Measurements from ENCODE around the gene ANKS1B.
"Not testable (repeated sequence)": the region's sequence is repeated elsewhere in the genome, so short reads cannot be mapped to it uniquely, and the experiment has no call there.

The ANKS1B gene

GRCh38 chr12:99334285-99335056, 650.3 kb downstream of the ANKS1B start:
- DNase-seq, result no peak

DNA sequence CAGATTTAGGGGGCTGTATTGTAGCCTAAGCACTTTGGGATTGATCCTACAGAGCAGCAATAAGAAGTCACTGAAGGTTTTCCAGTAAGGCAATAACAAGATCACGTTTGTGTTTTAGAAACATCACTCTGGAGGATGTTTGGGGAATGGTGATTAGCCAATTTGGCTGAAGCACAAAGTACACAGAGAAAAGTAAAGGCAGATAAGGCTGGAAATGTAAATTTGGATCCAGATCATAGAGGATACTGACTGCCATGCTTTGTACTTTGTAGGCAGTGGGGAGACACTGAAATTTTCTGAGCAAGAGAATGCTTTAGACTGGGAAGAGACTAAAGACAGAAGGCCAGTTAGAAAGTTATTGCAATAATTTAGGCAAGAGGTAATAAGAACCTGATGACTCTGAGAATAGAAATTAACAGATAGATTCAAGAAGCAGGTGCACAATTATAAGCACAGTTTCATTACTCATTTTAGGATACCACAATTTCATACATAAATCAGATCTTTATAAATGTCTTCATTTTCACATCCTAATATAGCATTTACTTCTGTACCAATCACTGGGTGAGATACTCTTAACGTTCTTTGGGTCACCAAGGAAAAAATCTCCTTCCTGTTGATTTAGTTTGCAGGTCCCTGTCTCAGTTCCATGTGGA, 651.7 kb downstream of the ANKS1B start:
- DNase-seq, result no peak

- no peak for DNase-seq
Observed at GRCh38 chr12:99330216-99330615, 654.5 kb downstream of the ANKS1B start.

- not testable (repeated sequence) for DNase-seq
Observed at GRCh38 chr12:99321210-99321609, 663.5 kb downstream of the ANKS1B start.

GRCh38 chr12:99311373-99311772, 673.4 kb downstream of the ANKS1B start:
- DNase-seq, result no peak

- no peak for DNase-seq
Observed at GRCh38 chr12:99309812-99310211, 674.9 kb downstream of the ANKS1B start.

GRCh38 chr12:99302874-99303273, 681.9 kb downstream of the ANKS1B start:
- DNase-seq, result no peak

DNA sequence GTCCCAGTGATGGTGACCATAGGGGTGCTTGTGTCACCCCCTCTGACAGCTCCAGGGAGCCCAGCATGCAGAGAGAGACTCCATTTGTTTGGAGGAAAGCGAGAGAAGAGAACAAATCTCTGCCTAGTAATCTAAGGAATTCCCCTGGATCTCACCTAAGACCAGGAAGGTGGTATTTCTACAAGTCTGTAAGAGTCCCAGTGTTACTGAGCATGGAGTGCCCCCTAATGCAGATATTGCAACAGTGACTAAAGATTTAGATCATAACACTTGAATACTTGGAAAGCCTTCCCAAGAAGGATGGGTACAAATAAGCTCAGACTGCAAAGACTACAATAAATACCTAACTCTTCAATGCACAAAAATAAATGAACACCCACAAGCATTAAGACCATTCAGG, 697.6 kb downstream of the ANKS1B start:
- DNase-seq, result no peak

GRCh38 chr12:99284161-99284560, 700.6 kb downstream of the ANKS1B start:
- no peak for DNase-seq

DNA sequence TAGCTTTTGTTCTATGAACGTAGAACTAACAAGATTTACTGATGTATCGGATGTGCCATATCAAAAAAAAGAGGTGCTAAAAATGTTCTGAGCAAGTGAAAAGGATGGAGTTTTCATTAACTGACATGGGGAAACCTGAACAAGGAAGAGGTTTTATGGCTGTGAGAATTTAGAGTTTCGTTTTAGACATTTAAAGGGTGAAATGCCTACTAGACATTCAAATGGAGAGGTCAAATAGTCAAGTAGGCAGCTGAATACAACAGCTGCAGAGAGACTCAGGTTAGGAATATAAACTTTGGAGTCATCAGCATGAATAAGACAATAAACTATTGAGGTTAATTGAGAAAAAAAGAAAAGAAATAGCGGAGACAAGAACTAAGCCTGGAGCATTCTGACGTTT, 702.1 kb downstream of the ANKS1B start:
- no peak for DNase-seq

DNA sequence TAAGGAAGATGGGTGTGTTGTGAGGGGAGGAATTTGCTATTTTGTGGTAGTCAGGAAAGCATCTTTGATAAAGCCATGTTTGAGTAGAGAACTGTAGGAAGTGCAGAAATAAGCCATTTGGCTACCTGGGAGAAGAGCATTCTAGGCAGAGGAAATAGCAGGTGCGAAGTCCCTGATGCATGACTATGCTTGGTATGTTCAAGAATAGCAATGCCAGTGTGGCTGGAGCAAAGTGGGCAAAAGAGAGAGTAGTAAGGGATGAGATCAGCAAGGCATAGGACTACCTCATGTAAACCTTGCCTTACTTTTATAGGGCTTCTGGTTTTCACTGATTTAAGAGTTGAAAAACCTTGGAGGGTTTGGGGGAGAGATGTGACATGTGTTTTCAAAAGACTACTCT, 702.6 kb downstream of the ANKS1B start:
- no peak for DNase-seq

DNA sequence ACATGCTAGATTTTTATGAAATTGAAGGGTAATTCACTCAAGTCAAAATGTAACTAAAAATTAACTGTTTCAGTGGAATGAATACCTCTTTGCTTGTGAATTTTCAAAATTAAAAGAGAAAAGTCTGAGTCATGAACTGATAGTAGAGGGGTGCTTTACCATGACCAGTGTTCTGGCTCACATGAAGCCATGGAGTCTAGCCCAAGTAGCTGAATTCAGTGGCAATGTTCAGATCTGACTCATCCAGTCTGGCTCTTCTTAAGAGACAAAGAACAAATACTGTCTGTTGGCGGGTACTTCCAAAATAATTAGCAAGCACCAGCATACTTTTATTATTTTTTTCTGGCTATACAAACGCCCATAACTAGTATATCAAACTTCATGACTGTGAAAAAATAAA, 703.5 kb downstream of the ANKS1B start:
- DNase-seq, result no peak

DNA sequence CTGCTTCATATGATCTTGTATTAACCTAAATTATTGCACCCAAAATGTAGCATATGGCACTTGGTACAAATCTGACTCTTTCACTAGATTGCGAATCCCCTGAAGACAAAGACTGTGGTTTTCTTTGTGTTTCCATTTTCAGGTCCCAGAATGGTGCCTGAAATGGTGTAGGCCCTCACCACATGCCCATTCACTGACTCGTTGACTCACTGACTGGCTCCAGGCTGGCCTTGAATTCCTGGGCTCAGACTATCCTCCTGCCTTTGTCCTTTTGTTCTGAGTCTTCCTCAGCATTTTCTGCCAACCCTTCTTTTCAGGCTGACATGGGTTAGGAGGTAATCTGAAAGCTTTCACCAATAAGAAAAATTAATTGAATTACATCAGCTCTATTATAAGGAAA, 705.8 kb downstream of the ANKS1B start:
- no peak for DNase-seq

- DNase-seq, result no peak
Observed at GRCh38 chr12:99277591-99278379, 707.0 kb downstream of the ANKS1B start.

DNA sequence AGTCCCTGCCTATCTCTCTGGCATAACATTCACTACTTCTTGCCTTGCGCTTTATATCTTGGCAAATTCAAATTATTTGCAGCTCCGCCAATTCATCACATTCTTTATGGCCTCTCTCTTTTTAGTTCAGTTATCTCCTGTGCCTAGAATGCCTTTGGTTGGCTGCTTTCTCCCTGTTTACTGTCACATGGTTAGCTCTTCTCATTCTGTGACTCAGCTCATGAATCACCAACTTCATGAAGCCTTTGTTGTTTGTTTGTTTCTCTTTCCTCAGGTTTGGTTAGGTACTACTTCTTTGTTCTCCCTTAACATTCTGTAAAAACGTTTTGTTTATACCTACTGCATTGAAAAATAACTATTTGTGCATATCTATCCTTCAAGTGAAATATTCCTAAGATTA, 713.7 kb downstream of the ANKS1B start:
- DNase-seq, result no peak

DNA sequence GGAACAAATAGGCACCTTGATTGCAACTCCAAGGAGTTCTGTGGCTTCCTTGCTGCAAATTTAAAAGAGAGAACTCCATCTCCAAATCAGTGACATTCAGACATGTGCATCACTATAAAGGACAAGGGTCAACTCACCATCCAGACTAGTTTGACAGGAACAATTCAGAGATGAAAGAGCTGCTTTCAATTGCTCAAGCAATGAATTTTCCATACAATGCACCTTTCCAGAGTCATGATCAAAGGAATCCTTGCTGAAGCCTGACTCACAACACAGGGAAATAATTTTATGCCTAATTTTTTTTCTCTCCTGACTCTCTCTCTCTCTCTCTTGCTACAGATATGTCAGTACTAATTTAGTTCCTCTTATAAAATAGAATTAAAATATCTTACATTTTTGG, 717.7 kb downstream of the ANKS1B start:
- no peak for DNase-seq

DNA sequence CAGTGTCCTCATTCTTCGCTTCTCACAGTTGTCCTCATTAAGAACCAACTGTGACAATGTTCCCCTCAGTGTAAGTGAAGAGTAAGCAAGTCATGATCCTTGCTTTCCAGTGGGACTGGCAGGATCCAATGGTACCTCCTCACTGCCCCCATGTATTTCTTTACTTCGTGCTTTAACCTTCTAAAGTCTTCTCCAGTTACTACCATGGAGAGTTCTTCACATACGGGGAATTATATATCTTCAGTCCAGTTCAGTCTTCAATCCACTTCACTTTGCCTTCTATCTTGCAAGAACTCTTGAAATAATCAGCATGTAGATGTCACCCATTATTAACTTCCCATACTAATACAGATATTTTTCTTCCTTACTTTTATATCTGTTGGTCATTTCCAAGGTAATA, 719.1 kb downstream of the ANKS1B start:
- DNase-seq, result no peak

DNA sequence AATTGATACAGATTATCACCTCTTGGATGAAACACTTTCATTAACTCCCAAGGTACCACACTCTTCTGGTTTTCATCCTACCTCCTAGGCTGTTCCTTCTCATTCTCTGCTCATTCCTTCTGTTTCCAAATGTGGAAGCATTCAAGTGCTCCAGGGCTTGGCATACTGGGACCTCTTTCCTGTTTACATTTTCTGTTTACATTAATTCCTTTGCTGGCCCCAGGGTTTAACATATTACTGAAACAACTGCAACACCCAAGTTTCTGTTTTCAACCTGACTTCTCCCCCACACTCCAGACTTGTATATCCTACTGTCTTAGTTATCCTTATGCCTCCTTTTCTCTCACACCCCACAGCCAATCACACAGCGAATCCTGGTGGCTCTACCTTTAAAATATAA, 723.5 kb downstream of the ANKS1B start:
- DNase-seq, result no peak

- no peak for DNase-seq
Observed at GRCh38 chr12:99260456-99260996, 724.2 kb downstream of the ANKS1B start.

DNA sequence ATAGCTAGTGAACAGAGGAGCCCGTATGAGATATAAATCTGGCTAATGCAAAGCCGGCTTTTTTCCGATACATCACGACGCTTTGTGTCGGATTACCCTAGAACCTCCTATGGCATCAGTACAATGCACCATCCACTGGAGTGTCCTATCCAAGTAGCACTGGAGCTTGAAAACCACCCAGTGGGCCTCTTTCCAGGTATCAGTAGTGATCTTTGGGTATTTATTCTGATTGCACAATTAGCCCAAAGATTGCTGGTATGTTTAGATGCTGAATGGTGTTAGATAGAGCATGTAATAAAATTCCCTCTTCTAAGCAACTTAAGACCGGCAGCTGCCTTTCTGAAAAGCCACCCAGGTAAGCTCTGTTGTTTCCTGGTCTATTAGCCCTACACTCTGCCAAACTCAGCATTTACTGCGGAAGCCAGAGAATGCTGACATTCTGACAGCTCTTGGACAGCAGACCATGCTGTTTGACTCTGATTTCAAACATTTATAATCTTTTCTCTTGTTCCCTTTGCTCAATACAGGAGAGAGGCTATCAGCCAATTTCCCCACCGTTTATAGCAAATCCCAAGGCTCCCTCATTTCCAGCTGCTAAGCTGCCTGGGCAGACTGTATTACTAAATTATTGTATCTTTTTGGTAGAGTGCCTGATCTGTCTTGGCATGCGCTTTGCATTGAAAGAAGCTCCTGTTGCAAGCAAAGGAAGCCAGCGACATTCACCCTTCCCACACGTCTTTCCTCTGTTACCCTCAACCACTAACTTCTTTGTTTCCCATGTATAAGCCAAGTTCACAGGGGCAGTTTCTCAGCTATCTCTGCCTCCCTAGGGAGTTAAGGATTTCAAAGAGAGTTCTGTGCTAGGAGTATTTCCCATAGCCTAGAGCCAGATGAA, 725.4 kb downstream of the ANKS1B start:
- no peak for DNase-seq

DNA sequence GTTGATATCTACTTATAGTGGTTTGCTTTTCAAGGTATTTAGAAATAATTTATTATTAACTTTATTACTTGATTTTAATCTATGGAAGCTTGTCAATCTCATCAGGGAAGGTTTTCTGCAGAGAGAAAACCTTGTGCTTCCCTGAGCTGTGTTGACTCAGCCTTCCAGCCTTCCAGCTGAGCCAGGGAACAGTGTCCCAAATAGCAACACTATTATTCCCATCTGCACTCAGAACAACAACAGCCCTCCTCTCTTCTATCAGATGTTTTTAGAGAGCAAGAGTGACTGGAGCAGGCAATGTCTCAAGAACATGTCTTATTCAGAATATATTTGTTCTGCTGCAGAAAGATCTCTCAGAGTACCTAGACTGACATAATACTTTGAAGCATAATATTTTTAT, 727.1 kb downstream of the ANKS1B start:
- DNase-seq, result no peak

GRCh38 chr12:99253068-99253467, 731.7 kb downstream of the ANKS1B start:
- DNase-seq, result no peak

- no peak for DNase-seq
Observed at GRCh38 chr12:99250091-99250490, 734.6 kb downstream of the ANKS1B start.
